BE2C (cell line): Measurements from ENCODE around the gene MBOAT7.

Experiments
- DNase-seq: peaks from one replicate; pipeline ENCODE4 v3.0.0-alpha.2; 2020
- H3K27me3 ChIP-seq: fragments of 250-450 bp; sonication (Bioruptor Pico); 2 replicates; pipeline ENCODE4 v1.5.1; 2020; ENCODE audit warnings: mild to moderate bottlenecking
- H3K36me3 ChIP-seq: fragments of 250-450 bp; sonication (Bioruptor Pico); 2 replicates; pipeline ENCODE4 v1.5.1; 2020; ENCODE audit warnings: mild to moderate bottlenecking
- H3K4me1 ChIP-seq: fragments of 250-450 bp; sonication (Bioruptor Pico); 2 replicates; pipeline ENCODE4 v1.5.1; 2020
- H3K4me3 ChIP-seq: 2 replicates; pipeline ENCODE4 v1.5.1; 2011; ENCODE audit warnings: low read depth, low read length
- H3K9me3 ChIP-seq: fragments of 250-450 bp; sonication (Bioruptor Pico); 2 replicates; pipeline ENCODE4 v1.5.1; 2020
- CTCF ChIP-seq: IDR thresholded peaks from 2 replicates; pipeline ENCODE4 v1.5.1; 2012; ENCODE audit warnings: mild to moderate bottlenecking, low read depth, low read length

The MBOAT7 gene

DNA sequence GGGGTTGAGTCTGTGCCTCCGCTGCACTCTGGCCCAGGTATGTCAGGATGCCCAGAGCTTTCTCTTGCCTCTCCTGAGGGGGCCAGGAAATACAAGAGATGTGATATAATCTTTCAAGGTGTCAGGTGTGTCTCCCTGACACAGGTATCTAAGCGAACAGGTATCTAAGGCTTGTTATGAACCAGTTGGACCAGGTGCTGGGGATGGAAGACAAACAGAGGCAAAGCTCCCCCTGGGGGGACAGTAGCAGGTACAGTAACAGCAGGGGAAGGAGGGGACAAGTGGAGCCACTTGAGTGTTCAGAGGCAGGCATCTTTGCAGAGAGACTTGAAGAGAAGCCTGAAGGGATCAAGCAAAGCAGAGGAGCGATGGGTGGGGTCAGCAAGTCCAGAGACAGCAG lies 32.4 kb downstream of the MBOAT7 start:
- no peak for TF ChIP-seq CTCF
- peaks cover 60% of the 10 kb centered on the region for H3K36me3 ChIP-seq
- DNase-seq: no peak
- H3K4me3 ChIP-seq: no peak overlapping the region
- no peaks in the 10 kb centered on the region for H3K9me3 ChIP-seq
- no peaks in the 10 kb centered on the region for H3K4me1 ChIP-seq
- no peaks in the 10 kb centered on the region for H3K27me3 ChIP-seq

DNA sequence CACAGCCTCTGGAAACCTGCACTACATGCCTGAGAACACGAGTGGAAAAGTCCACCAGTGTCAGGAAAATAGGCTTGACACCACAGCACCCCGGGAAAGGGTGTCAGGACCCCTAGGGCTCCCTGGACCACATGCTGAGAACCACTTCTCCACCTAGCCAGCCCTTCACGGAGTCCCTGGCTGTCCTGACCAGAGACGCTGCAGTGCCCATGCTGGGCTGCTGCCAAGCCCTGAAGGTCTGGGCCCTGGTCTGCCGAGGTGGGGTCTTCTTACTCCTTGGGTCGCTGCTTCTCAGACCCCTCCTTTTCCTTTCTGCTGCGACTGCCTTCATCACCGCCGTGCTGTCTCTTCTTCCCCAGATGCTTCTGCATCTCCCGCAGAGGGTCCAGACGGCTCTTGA lies 32.9 kb downstream of the MBOAT7 start:
- no peak overlapping the region for H3K4me3 ChIP-seq
- peaks cover 65% of the 10 kb centered on the region for H3K36me3 ChIP-seq
- DNase-seq: no peak
- no peak for TF ChIP-seq CTCF
- no peaks in the 10 kb centered on the region for H3K9me3 ChIP-seq
- H3K4me1 ChIP-seq: no peaks in the 10 kb centered on the region
- H3K27me3 ChIP-seq: no peaks in the 10 kb centered on the region

- no peaks in the 10 kb centered on the region for H3K4me1 ChIP-seq
- no peak for TF ChIP-seq CTCF
- H3K27me3 ChIP-seq: no peaks in the 10 kb centered on the region
- no peak for DNase-seq
- no peaks in the 10 kb centered on the region for H3K9me3 ChIP-seq
- H3K4me3 ChIP-seq: no peak overlapping the region
- H3K36me3 ChIP-seq: peaks cover 70% of the 10 kb centered on the region
Observed at GRCh38 chr19:54155694-54156093, 33.7 kb downstream of the MBOAT7 start.

DNA sequence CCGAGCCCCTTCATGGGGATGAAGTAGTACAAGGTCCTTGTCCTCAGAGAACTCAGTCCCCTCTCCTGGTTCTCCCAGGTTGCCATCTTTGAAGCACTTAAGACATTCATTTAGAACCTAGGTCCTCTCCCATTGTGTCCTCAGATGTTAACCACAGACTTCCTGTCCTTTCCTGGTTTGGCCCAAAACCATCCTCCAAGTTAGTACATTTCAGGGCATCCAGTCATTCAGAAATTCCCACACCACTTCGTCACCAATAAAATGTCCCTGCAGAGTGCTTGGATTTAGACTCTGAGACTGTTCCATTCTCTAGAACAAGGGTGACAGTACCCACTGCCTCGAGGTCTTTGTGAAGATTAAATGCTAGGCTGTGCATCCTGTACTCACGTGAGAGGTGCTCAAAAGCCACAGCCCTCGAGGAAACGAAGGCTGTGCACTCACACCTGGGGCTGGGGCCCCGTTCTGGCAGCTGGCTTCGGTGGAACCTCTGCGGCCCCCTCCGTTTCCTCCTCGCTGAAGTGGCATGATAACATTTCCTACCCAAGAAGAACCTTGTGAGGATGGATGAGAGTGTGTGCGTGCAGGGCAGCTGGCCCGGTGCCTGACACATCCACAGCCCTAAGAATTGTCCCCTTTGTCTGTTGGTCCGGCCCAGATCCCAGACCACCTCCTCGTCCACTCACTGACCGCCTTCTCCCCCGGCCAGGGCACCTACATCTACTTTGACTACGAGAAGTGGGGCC lies 34.6 kb downstream of the MBOAT7 start:
- H3K36me3 ChIP-seq: peaks cover 77% of the 10 kb centered on the region
- H3K27me3 ChIP-seq: no peaks in the 10 kb centered on the region
- DNase-seq: no peak
- no peak for TF ChIP-seq CTCF
- no peaks in the 10 kb centered on the region for H3K4me1 ChIP-seq
- H3K9me3 ChIP-seq: no peaks in the 10 kb centered on the region
- no peak overlapping the region for H3K4me3 ChIP-seq

DNA sequence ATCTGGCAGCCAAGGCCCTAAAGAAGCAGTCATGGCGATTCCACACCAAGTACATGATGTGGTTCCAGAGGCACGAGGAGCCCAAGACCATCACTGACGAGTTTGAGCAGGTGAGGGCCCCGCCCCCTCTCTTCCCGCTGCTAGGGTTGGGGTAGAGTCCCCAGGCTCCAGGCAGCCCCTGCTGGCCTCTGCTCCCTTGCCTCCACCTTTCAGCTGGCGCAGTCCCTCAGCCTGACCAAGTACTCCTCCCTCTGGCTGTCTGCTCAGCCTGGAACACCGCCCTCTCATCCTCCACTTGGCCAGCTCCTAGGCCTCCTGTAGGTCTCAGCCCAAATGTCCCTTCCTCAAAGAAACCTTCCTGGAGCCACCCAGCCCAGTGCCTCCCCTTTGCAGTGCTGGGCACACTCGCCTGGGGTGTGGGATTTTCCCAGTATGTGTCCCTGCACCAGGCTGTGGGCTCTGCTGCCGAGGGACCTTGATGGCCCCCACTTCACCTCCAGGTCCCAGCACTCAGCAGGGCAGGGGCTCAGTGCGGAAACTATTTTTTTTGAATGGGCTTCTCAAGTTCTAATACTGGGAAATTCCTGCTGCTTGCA lies 35.6 kb downstream of the MBOAT7 start:
- Histone ChIP-seq H3K4me1 (no peaks in the 10 kb centered on the region), H3K4me3 (no peak overlapping the region), H3K9me3 (no peaks in the 10 kb centered on the region), H3K27me3 (no peaks in the 10 kb centered on the region), H3K36me3 (peaks cover 86% of the 10 kb centered on the region)
- no peak for TF ChIP-seq CTCF
- no peak for DNase-seq

DNA sequence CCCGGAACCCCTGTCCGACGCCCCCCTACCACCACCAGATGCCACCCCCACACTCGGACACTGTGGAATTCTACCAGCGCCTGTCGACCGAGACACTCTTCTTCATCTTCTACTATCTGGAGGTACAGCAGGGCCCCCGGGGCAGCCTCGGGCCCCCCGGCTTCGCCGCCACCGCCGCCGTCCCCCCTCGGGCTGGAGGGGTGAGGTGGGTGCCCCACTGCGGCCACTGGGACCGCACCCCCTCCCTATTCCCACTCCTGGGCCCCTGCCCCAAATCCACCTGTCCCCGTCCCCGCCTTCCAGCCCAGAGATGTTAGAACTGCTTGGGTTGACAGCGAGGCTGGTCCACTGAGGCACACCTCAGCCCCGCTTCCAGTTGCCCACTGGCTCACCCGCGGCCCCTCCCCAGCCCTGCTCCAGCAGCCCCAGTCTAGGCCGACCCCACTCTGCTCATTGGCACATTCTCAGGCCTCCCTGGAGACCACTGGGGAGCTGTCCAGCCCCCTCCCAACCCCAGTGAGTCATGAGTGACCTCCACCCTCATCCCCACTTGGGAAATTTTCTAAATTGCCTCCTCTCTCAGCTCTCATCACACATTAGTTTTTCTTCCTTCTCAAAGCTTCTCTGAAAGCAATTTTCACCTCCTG lies 36.4 kb downstream of the MBOAT7 start:
- peaks cover 93% of the 10 kb centered on the region for H3K36me3 ChIP-seq
- H3K4me1 ChIP-seq: no peaks in the 10 kb centered on the region
- no peaks in the 10 kb centered on the region for H3K27me3 ChIP-seq
- H3K4me3 ChIP-seq: no peak overlapping the region
- no peak for DNase-seq
- H3K9me3 ChIP-seq: no peaks in the 10 kb centered on the region
- no peak for TF ChIP-seq CTCF
